Peyer's patch (tissue), 4 donors: ENCODE measurements around the gene GZF1.

ENCODE experiments used
- CTCF ChIP-seq, 6 experiments: fragments of 450-650 bp in 4 of 6; fragments of 200-600 bp in 2 of 6; sonication (generic) in 1 of 6; IDR thresholded peaks; one replicate each; pipeline ENCODE4 v1.5.1; 2017 to 2019; ENCODE audit warnings: antibody characterized with exemption in 6 of 6, mild to moderate bottlenecking in 3 of 6, moderate library complexity in 1 of 6
- POLR2A ChIP-seq, 2 donors: fragments of 450-650 bp; IDR thresholded peaks; one replicate each; pipeline ENCODE4 v1.5.1; 2017; ENCODE audit warnings: antibody characterized with exemption in 2 of 2, mild to moderate bottlenecking in 2 of 2, moderate library complexity in 2 of 2

GRCh38 chr20:23325107-23325506 lies 36.9 kb upstream of the GZF1 start:
- TF ChIP-seq CTCF (IDR thresholded peaks at IDR 0.05) (no peak), POLR2A (IDR thresholded peaks at IDR 0.05) (no peak)
